Measurements from ENCODE around the gene HDGFL2. TPM values are rescaled to one million over a fixed set of nuclear protein-coding genes. Genes with fewer than 3 reads are reported as not detected.

Gene HDGFL2
- total RNA-seq, 1 donor from 2014 or later, result 45.9 TPM

GRCh38 chr19:4471403-4472173, 509 bp upstream of the HDGFL2 start:
- peak; percentile 98 for DNase-seq (ENCODE audit: low spot score)

GRCh38 chr19:4473011-4473762, 1.1 kb downstream of the HDGFL2 start:
- DNase-seq (ENCODE audit: low spot score), result no peak

GRCh38 chr19:4473763-4474513, 1.8 kb downstream of the HDGFL2 start:
- no peak for DNase-seq (ENCODE audit: low spot score)

- DNase-seq (ENCODE audit: low spot score), result no peak
Measured at GRCh38 chr19:4474514-4475022, 2.5 kb downstream of the HDGFL2 start.

GRCh38 chr19:4477034-4477801, 5.1 kb downstream of the HDGFL2 start:
- no peak for DNase-seq (ENCODE audit: low spot score)

- DNase-seq (ENCODE audit: low spot score), result no peak
Measured at GRCh38 chr19:4482721-4483364, 10.7 kb downstream of the HDGFL2 start.

- DNase-seq (ENCODE audit: low spot score), result no peak
Measured at GRCh38 chr19:4483385-4483784, 11.3 kb downstream of the HDGFL2 start.

GRCh38 chr19:4487572-4487971, 15.5 kb downstream of the HDGFL2 start:
- no peak for DNase-seq (ENCODE audit: low spot score)

- DNase-seq (ENCODE audit: low spot score), result no peak
Measured at GRCh38 chr19:4488496-4488895, 16.4 kb downstream of the HDGFL2 start.

GRCh38 chr19:4491446-4491845, 19.3 kb downstream of the HDGFL2 start:
- no peak for DNase-seq (ENCODE audit: low spot score)

- DNase-seq (ENCODE audit: low spot score), result no peak
Measured at GRCh38 chr19:4492337-4493103, 20.4 kb downstream of the HDGFL2 start.

GRCh38 chr19:4493104-4493928, 21.2 kb downstream of the HDGFL2 start:
- DNase-seq (ENCODE audit: low spot score), result no peak

- no peak for DNase-seq (ENCODE audit: low spot score)
Measured at GRCh38 chr19:4493929-4494690, 22.0 kb downstream of the HDGFL2 start.

GRCh38 chr19:4494691-4495064, 22.6 kb downstream of the HDGFL2 start:
- DNase-seq (ENCODE audit: low spot score), result no peak

- DNase-seq (ENCODE audit: low spot score), result no peak
Measured at GRCh38 chr19:4495471-4495870, 23.4 kb downstream of the HDGFL2 start.

GRCh38 chr19:4496304-4496703, 24.2 kb downstream of the HDGFL2 start:
- no peak for DNase-seq (ENCODE audit: low spot score)

GRCh38 chr19:4497770-4498389, 25.8 kb downstream of the HDGFL2 start:
- no peak for DNase-seq (ENCODE audit: low spot score)

- DNase-seq (ENCODE audit: low spot score), result no peak
Measured at GRCh38 chr19:4498694-4499093, 26.6 kb downstream of the HDGFL2 start.

Measured in ureter (tissue), 1 donor.